ENCODE data around the gene AIFM2.
"Not testable (repeated sequence)": the region's sequence is repeated elsewhere in the genome, so short reads cannot be mapped to it uniquely, and the experiment has no call there.

Gene AIFM2

DNA sequence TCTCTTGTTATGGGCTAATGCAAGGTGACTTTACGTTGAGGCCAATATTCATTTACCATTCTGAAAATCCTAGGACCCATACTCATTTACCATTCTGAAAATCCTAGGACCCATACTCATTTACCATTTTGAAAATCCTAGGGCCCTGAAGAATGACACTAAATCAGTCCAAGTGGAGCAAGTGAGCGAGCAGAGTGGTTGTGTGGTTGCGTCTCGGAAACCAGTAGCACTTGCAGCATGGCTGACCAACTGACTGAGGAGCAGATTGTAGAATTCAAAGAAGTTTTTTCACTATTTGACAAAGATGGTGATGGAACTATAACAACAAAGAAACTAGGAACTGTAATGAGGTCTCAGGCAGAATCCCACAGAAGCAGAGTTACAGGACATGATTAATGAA, 30.8 kb upstream of the AIFM2 start:
- Histone ChIP-seq H3K27ac (ENCODE audit: low read length) (no peak overlapping the region), H3K4me3 (ENCODE audit: low read length) (no peak overlapping the region), H3K27me3 (ENCODE audit: low read depth, low read length) (no peaks in the 10 kb centered on the region), H4K20me1 (ENCODE audit: insufficient read depth, low read length) (peaks cover 56% of the 10 kb centered on the region), H2AFZ (ENCODE audit: low read depth, low read length) (no peak overlapping the region), H3K36me3 (replicated peaks; ENCODE audit: low read depth, low read length) (peaks cover 16% of the 10 kb centered on the region), H3K9me3 (ENCODE audit: insufficient read depth, low read length) (no peaks in the 10 kb centered on the region), H3K4me2 (ENCODE audit: low read length) (no peak overlapping the region), H3K9ac (ENCODE audit: low read length) (no peak overlapping the region), H3K4me1 (ENCODE audit: low read length) (peaks cover 16% of the 10 kb centered on the region), H3K79me2 (ENCODE audit: low read length) (peaks cover 74% of the 10 kb centered on the region)
- TF ChIP-seq, protein P1, sequence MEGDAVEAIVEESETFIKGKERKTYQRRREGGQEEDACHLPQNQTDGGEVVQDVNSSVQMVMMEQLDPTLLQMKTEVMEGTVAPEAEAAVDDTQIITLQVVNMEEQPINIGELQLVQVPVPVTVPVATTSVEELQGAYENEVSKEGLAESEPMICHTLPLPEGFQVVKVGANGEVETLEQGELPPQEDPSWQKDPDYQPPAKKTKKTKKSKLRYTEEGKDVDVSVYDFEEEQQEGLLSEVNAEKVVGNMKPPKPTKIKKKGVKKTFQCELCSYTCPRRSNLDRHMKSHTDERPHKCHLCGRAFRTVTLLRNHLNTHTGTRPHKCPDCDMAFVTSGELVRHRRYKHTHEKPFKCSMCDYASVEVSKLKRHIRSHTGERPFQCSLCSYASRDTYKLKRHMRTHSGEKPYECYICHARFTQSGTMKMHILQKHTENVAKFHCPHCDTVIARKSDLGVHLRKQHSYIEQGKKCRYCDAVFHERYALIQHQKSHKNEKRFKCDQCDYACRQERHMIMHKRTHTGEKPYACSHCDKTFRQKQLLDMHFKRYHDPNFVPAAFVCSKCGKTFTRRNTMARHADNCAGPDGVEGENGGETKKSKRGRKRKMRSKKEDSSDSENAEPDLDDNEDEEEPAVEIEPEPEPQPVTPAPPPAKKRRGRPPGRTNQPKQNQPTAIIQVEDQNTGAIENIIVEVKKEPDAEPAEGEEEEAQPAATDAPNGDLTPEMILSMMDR (IDR thresholded peaks at IDR 0.05; ENCODE audit: low read depth, low read length) = no peak
- no peak for TF ChIP-seq EZH2phosphoT487 (IDR thresholded peaks at IDR 0.05; ENCODE audit: low read depth)

DNA sequence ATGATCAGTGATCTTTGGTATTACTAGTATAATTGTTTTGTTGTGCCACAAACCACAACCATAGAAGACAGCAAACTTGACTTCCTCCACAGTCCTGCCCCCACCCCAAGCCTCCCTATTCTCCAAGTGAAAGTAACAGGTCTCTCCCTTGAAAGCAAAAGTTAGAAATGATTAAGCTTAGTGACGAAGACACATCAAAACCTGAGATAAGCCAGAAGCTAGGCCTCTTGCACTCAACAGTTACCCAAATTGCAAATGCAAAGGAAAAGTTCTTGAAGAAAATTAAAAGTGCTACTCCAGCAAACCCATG, 30.2 kb upstream of the AIFM2 start:
- no peak overlapping the region for H3K4me2 ChIP-seq (ENCODE audit: low read length)
- no peak overlapping the region for H3K27ac ChIP-seq (ENCODE audit: low read length)
- peaks cover 14% of the 10 kb centered on the region for H3K36me3 ChIP-seq (replicated peaks; ENCODE audit: low read depth, low read length)
- H3K79me2 ChIP-seq (ENCODE audit: low read length) = peaks cover 68% of the 10 kb centered on the region
- no peak overlapping the region for H3K9ac ChIP-seq (ENCODE audit: low read length)
- no peak overlapping the region for H3K4me3 ChIP-seq (ENCODE audit: low read length)
- H3K27me3 ChIP-seq (ENCODE audit: low read depth, low read length) = no peaks in the 10 kb centered on the region
- peaks cover 15% of the 10 kb centered on the region for H3K4me1 ChIP-seq (ENCODE audit: low read length)
- TF ChIP-seq, protein P1 (IDR thresholded peaks at IDR 0.05; ENCODE audit: low read depth, low read length) = no peak
- TF ChIP-seq EZH2phosphoT487 (IDR thresholded peaks at IDR 0.05; ENCODE audit: low read depth) = no peak
- H3K9me3 ChIP-seq (ENCODE audit: insufficient read depth, low read length) = no peaks in the 10 kb centered on the region
- H2AFZ ChIP-seq (ENCODE audit: low read depth, low read length) = no peak overlapping the region
- H4K20me1 ChIP-seq (ENCODE audit: insufficient read depth, low read length) = peaks cover 50% of the 10 kb centered on the region

DNA sequence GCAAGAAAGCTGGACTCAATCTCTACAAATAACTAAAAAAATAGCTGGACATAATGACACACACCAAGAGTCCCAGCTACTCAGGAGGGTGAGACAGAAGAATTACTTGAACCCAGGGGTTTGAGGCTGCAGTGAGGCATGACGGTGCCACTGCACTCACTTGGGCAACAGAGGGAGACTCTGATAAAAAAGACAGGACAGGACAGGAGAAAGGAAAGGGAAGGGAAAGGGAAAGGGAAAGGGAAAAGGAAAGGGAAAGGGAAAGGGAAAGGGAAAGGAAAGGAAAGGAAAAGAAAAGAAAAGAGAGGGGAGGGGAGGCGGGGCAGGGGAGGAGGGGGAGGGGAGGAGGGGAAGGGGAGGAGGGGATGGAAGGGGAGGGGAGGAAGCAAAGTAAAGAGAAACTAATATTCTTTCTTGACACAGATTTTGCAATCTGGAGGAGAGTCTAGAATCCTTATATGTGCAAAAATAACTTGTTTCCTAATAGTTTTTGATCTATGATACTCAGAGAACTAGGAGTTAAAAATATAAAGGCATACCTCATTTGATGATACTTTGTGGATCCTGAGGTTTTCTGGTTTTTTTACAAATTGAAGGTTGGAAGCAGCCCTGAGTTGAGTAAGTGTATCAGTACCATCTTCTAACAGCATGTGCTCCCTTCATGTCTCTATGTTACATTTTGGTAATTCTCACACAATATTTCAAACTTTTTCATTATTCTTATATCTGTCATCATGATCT, 29.7 kb upstream of the AIFM2 start:
- Histone ChIP-seq H3K36me3 (replicated peaks; ENCODE audit: low read depth, low read length) (peaks cover 13% of the 10 kb centered on the region), H3K9ac (ENCODE audit: low read length) (no peak overlapping the region), H3K9me3 (ENCODE audit: insufficient read depth, low read length) (no peaks in the 10 kb centered on the region), H2AFZ (ENCODE audit: low read depth, low read length) (no peak overlapping the region), H3K4me2 (ENCODE audit: low read length) (no peak overlapping the region), H3K27me3 (ENCODE audit: low read depth, low read length) (no peaks in the 10 kb centered on the region), H3K79me2 (ENCODE audit: low read length) (peaks cover 62% of the 10 kb centered on the region), H3K4me1 (ENCODE audit: low read length) (peaks cover 12% of the 10 kb centered on the region), H3K27ac (ENCODE audit: low read length) (no peak overlapping the region), H3K4me3 (ENCODE audit: low read length) (no peak overlapping the region), H4K20me1 (ENCODE audit: insufficient read depth, low read length) (peaks cover 46% of the 10 kb centered on the region)
- TF ChIP-seq EZH2phosphoT487 (IDR thresholded peaks at IDR 0.05; ENCODE audit: low read depth) = no peak
- TF ChIP-seq, protein P1 (IDR thresholded peaks at IDR 0.05; ENCODE audit: low read depth, low read length) = no peak

DNA sequence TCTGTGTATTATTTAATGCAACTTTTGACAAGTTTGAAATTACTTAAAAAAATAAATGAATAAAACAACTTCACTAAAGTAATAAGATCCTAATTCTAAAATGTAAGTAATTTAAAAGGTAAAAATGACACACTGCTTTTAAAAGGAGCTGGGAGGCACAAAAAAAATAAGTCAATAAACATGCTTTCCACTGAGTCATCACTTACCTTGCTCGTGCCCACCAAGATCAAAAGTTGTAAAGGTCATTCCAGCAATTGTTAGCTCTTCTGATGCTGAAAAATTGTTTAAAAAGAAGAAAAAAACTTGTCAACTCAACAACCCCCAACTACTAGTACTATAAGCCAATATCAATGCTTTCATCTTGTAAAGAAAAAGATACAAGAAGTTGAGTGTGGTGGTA, 28.2 kb upstream of the AIFM2 start:
- Histone ChIP-seq H3K79me2 (ENCODE audit: low read length) (peaks cover 47% of the 10 kb centered on the region), H3K9ac (ENCODE audit: low read length) (no peak overlapping the region), H3K36me3 (replicated peaks; ENCODE audit: low read depth, low read length) (peaks cover 18% of the 10 kb centered on the region), H3K4me3 (ENCODE audit: low read length) (no peak overlapping the region), H3K27ac (ENCODE audit: low read length) (no peak overlapping the region), H3K4me1 (ENCODE audit: low read length) (peaks cover 12% of the 10 kb centered on the region), H2AFZ (ENCODE audit: low read depth, low read length) (no peak overlapping the region), H3K27me3 (ENCODE audit: low read depth, low read length) (no peaks in the 10 kb centered on the region), H3K4me2 (ENCODE audit: low read length) (no peak overlapping the region), H3K9me3 (ENCODE audit: insufficient read depth, low read length) (no peaks in the 10 kb centered on the region), H4K20me1 (ENCODE audit: insufficient read depth, low read length) (peaks cover 35% of the 10 kb centered on the region)
- no peak for TF ChIP-seq EZH2phosphoT487 (IDR thresholded peaks at IDR 0.05; ENCODE audit: low read depth)
- TF ChIP-seq, protein P1 (IDR thresholded peaks at IDR 0.05; ENCODE audit: low read depth, low read length) = no peak

DNA sequence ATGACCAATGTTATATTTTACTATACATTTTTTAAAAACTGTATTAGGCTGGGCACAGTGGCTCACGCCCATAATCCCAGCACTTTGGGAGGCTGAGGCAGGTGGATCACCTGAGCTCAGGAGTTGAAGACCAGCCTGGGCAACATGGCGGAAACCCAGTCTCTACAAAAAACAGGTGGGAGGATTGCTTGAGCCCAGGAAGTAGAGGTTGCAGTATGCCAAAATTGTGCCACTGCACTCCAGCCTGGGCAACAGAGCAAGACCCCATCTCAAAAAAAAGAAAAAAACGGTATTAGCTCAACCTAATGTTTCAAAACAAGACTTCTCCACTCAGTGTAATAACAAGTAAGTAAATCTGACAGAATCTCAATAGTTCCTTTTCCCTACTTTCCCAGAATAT, 26.7 kb upstream of the AIFM2 start:
- H3K9me3 ChIP-seq (ENCODE audit: insufficient read depth, low read length); H3K4me2 ChIP-seq (ENCODE audit: low read length); H3K27me3 ChIP-seq (ENCODE audit: low read depth, low read length); H3K4me3 ChIP-seq (ENCODE audit: low read length); H3K9ac ChIP-seq (ENCODE audit: low read length); H2AFZ ChIP-seq (ENCODE audit: low read depth, low read length); H3K27ac ChIP-seq (ENCODE audit: low read length): not testable (repeated sequence)
- peaks cover 12% of the 10 kb centered on the region for H3K4me1 ChIP-seq (ENCODE audit: low read length)
- H3K79me2 ChIP-seq (ENCODE audit: low read length) = peaks cover 34% of the 10 kb centered on the region
- peaks cover 29% of the 10 kb centered on the region for H3K36me3 ChIP-seq (replicated peaks; ENCODE audit: low read depth, low read length)
- H4K20me1 ChIP-seq (ENCODE audit: insufficient read depth, low read length) = peaks cover 29% of the 10 kb centered on the region
